Uterus (tissue), 4 donors: ENCODE measurements around the gene TMEM143. TPM values are rescaled to one million over a fixed set of nuclear protein-coding genes. Genes with fewer than 3 reads are reported as not detected.

Experiments used
- DNase-seq, 2 donors: peaks; one replicate each; pipeline ENCODE4 v3.0.0-alpha.2; 2019 to 2020
- H3K27ac ChIP-seq, 2 donors: fragments of 200-600 bp; sonication (generic); 1 replicate in 1 of 2; 2 replicates in 1 of 2; pipeline ENCODE4 v1.5.1; 2016 to 2018
- H3K27me3 ChIP-seq, 2 donors: fragments of 200-600 bp; sonication (generic); one replicate each; pipeline ENCODE4 v1.5.1; 2018 to 2019; ENCODE audit warnings: control low read depth in 1 of 2
- H3K36me3 ChIP-seq, 2 donors: fragments of 200-600 bp; sonication (generic); one replicate each; pipeline ENCODE4 v1.5.1; 2019; ENCODE audit warnings: control low read depth in 1 of 2
- H3K4me1 ChIP-seq, 2 donors: fragments of 200-600 bp; sonication (generic); one replicate each; pipeline ENCODE4 v1.5.1; 2018 to 2019; ENCODE audit warnings: control low read depth in 1 of 2
- H3K4me3 ChIP-seq, 2 donors: fragments of 200-600 bp; sonication (generic); 1 replicate in 1 of 2; 2 replicates in 1 of 2; pipeline ENCODE4 v1.5.1; 2018 to 2019; ENCODE audit warnings: mild to moderate bottlenecking in 1 of 2
- H3K9me3 ChIP-seq, 2 donors: fragments of 200-600 bp; sonication (generic); one replicate each; pipeline ENCODE4 v1.5.1; 2019; ENCODE audit warnings: control low read depth in 1 of 2
- CTCF ChIP-seq, 4 experiments: fragments of 200-600 bp in 2 of 4; fragments of 450-650 bp in 2 of 4; sonication (generic) in 2 of 4; IDR thresholded peaks; one replicate each; pipeline ENCODE4 v1.5.1; 2016 to 2019; ENCODE audit warnings: antibody characterized with exemption in 4 of 4, mild to moderate bottlenecking in 2 of 4, moderate library complexity in 1 of 4
- POLR2A ChIP-seq, 2 donors: fragments of 450-650 bp; IDR thresholded peaks; one replicate each; pipeline ENCODE4 v1.6.1; 2016; ENCODE audit warnings: antibody characterized with exemption in 2 of 2, mild to moderate bottlenecking in 1 of 2, moderate library complexity in 1 of 2
- intact Hi-C: fragments of 100-400 bp; cut with DNase I; formaldehyde crosslinking; loops from one replicate; pipeline ENCODE4 v1.15.1; 2023; ENCODE audit warnings: low total_unique reads
- total RNA-seq, 4 donors: library from RNA; depleted of rRNA in 3 of 4; stranded (reverse); fragments of >200 nt in 3 of 4; gene quantifications; one replicate each; pipeline versions ENCODE4 v1.1.0 to v1.2.4, GENCODE V29; 2014 to 2023
- donor health status: DM: yes; HTN: yes; CAD: no.

Gene TMEM143
- total RNA-seq, 4 donors from 2014 or later: 0.88 to 6.7 (median 5.8) TPM

- H3K4me3 ChIP-seq: no peak overlapping the region
- TF ChIP-seq POLR2A (IDR thresholded peaks at IDR 0.05) (no peak), CTCF (IDR thresholded peaks at IDR 0.05) (no peak)
- H3K9me3 ChIP-seq: no peaks in the 10 kb centered on the region
- DNase-seq: no peak
- no peaks in the 10 kb centered on the region for H3K36me3 ChIP-seq
- peaks cover 0 to 7% of the 10 kb centered on the region in 2 donors for H3K4me1 ChIP-seq
- H3K27ac ChIP-seq: no peak overlapping the region
- intact Hi-C loops: loop anchor here (10.0 kb wide), 1 partner anchor 48 kb away; the partner anchor contains the start of gene GRWD1
- peaks cover 25 to 44% of the 10 kb centered on the region in 2 donors for H3K27me3 ChIP-seq
These were observed 33.1 kb upstream of the TMEM143 start for GRCh38 chr19:48396824-48397176.

- H3K4me3 ChIP-seq: no peak overlapping the region
- peaks cover 0 to 7% of the 10 kb centered on the region in 2 donors for H3K4me1 ChIP-seq
- no peak overlapping the region for H3K27ac ChIP-seq
- peaks cover 25 to 44% of the 10 kb centered on the region in 2 donors for H3K27me3 ChIP-seq
- H3K36me3 ChIP-seq: no peaks in the 10 kb centered on the region
- intact Hi-C loops: loop anchor here (10.0 kb wide), 1 partner anchor 49 kb away; the partner anchor contains the start of gene GRWD1
- no peak for TF ChIP-seq POLR2A (IDR thresholded peaks at IDR 0.05)
- no peak for TF ChIP-seq CTCF (IDR thresholded peaks at IDR 0.05)
- no peaks in the 10 kb centered on the region for H3K9me3 ChIP-seq
- no peak for DNase-seq
These were observed 32.5 kb upstream of the TMEM143 start for GRCh38 chr19:48396016-48396823.

- intact Hi-C loops: loop anchor here (10.0 kb wide), 1 partner anchor 49 kb away; the partner anchor contains the start of gene GRWD1
- TF ChIP-seq POLR2A (IDR thresholded peaks at IDR 0.05): no peak
- Histone ChIP-seq H3K4me3 (no peak overlapping the region), H3K27ac (no peak overlapping the region), H3K36me3 (no peaks in the 10 kb centered on the region), H3K4me1 (peaks cover 0 to 7% of the 10 kb centered on the region in 2 donors), H3K9me3 (no peaks in the 10 kb centered on the region), H3K27me3 (peaks cover 25 to 44% of the 10 kb centered on the region in 2 donors)
- no peak for DNase-seq
These were observed 31.8 kb upstream of the TMEM143 start for GRCh38 chr19:48395499-48395898.

GRCh38 chr19:48395170-48395455 lies 31.4 kb upstream of the TMEM143 start:
- H3K4me3 ChIP-seq: no peak overlapping the region
- TF ChIP-seq POLR2A (IDR thresholded peaks at IDR 0.05): no peak

GRCh38 chr19:48394331-48395169 lies 30.8 kb upstream of the TMEM143 start:
- H3K27me3 ChIP-seq: peaks cover 25 to 44% of the 10 kb centered on the region in 2 donors
- intact Hi-C loops: loop anchor here (10.0 kb wide), 1 partner anchor 50 kb away; the partner anchor contains the start of gene GRWD1

More at GRCh38 chr19:48395170-48395455, 31.4 kb upstream of the TMEM143 start:
- intact Hi-C loops: loop anchor here (10.0 kb wide), 1 partner anchor 50 kb away; the partner anchor contains the start of gene GRWD1
- Histone ChIP-seq H3K36me3 (no peaks in the 10 kb centered on the region), H3K4me1 (peaks cover 0 to 9% of the 10 kb centered on the region in 2 donors), H3K9me3 (no peaks in the 10 kb centered on the region), H3K27me3 (peaks cover 25 to 44% of the 10 kb centered on the region in 2 donors), H3K27ac (no peak overlapping the region)
- no peak for DNase-seq

More at GRCh38 chr19:48394331-48395169, 30.8 kb upstream of the TMEM143 start:
- no peak for TF ChIP-seq POLR2A (IDR thresholded peaks at IDR 0.05)
- TF ChIP-seq CTCF (IDR thresholded peaks at IDR 0.05): no peak
- Histone ChIP-seq H3K27ac (no peak overlapping the region), H3K4me1 (peaks cover 0 to 13% of the 10 kb centered on the region in 2 donors), H3K4me3 (no peak overlapping the region), H3K36me3 (no peaks in the 10 kb centered on the region), H3K9me3 (no peaks in the 10 kb centered on the region)
- DNase-seq: no peak
